Keratinocyte (primary cell): Measurements from ENCODE around the gene UFD1. TPM values are rescaled to one million over a fixed set of nuclear protein-coding genes. Genes with fewer than 3 reads are reported as not detected.

ENCODE experiments used
- DNase-seq: peaks from one replicate; pipeline ENCODE4 v3.0.0-alpha.2; 2011; ENCODE audit warnings: low read depth, missing footprints, low spot score
- FAIRE-seq: peaks from 2 replicates; lab custom pipeline; 2011; peaks lifted over from hg19 to GRCh38; lab: Jason Lieb, UNC
- H2AFZ ChIP-seq: 2 replicates; pipeline ENCODE4 v1.6.0; 2012; ENCODE audit warnings: low read length, control low read depth, inconsistent platforms; ENCODE audit not compliant: control insufficient read depth
- H3K27ac ChIP-seq: 2 replicates; pipeline ENCODE4 v1.5.1; 2011; ENCODE audit warnings: low read length; ENCODE audit not compliant: control insufficient read depth, insufficient read depth
- H3K27me3 ChIP-seq: 3 replicates; pipeline ENCODE4 v1.6.0; 2011; ENCODE audit warnings: low read length; ENCODE audit not compliant: control insufficient read depth, insufficient read depth; ENCODE audit errors: extremely low read depth
- H3K36me3 ChIP-seq, 2 experiments: 2 replicates in 1 of 2; 3 replicates in 1 of 2; pipeline ENCODE4 v1.5.1; 2011; ENCODE audit warnings: low read length in 2 of 2, mild to moderate bottlenecking in 1 of 2; ENCODE audit not compliant: control insufficient read depth in 2 of 2, insufficient read depth in 2 of 2; ENCODE audit errors: extremely low read depth in 1 of 2
- H3K4me1 ChIP-seq: 3 replicates; pipeline ENCODE4 v1.5.1; 2011; ENCODE audit warnings: low read length; ENCODE audit not compliant: control insufficient read depth, insufficient read depth; ENCODE audit errors: extremely low read depth
- H3K4me2 ChIP-seq: 3 replicates; pipeline ENCODE4 v1.6.0; 2011; ENCODE audit warnings: low read depth, low read length; ENCODE audit not compliant: control insufficient read depth, insufficient read depth; ENCODE audit errors: extremely low read depth
- H3K4me3 ChIP-seq, 3 experiments: fragments of 200-600 bp in 1 of 3; sonication (generic) in 1 of 3; 2 replicates in 2 of 3; 3 replicates in 1 of 3; pipeline ENCODE4 v1.5.1; 2011 to 2016; ENCODE audit warnings: low read length in 3 of 3, mild to moderate bottlenecking in 3 of 3, control low read depth in 2 of 3, inconsistent platforms in 1 of 3, low read depth in 1 of 3, mixed read lengths in 1 of 3, mixed run types in 1 of 3, moderate library complexity in 1 of 3; ENCODE audit not compliant: control insufficient read depth in 2 of 3, insufficient read depth in 2 of 3; ENCODE audit errors: extremely low read depth in 1 of 3
- H3K79me2 ChIP-seq: 2 replicates; pipeline ENCODE4 v1.6.0; 2012; ENCODE audit warnings: low read length; ENCODE audit not compliant: control insufficient read depth, insufficient read depth
- H3K9ac ChIP-seq: 3 replicates; pipeline ENCODE4 v1.6.0; 2011; ENCODE audit warnings: low read length; ENCODE audit not compliant: control insufficient read depth, insufficient read depth; ENCODE audit errors: extremely low read depth
- H3K9me1 ChIP-seq: 3 replicates; pipeline ENCODE4 v1.6.0; 2011; ENCODE audit warnings: low read length; ENCODE audit not compliant: control insufficient read depth, insufficient read depth; ENCODE audit errors: extremely low read depth
- H3K9me3 ChIP-seq: 2 replicates; pipeline ENCODE4 v1.5.1; 2012; ENCODE audit warnings: low read depth, low read length; ENCODE audit not compliant: control insufficient read depth
- H4K20me1 ChIP-seq: 3 replicates; pipeline ENCODE4 v1.6.0; 2011; ENCODE audit warnings: low read length; ENCODE audit not compliant: control insufficient read depth, insufficient read depth; ENCODE audit errors: extremely low read depth
- EZH2 ChIP-seq: IDR thresholded peaks from one replicate; pipeline ENCODE4 v1.6.1; 2012; ENCODE audit warnings: inconsistent platforms, mild to moderate bottlenecking, low read length, moderate library complexity
- dilution Hi-C: fragments of 300-500 bp; cut with MboI; formaldehyde crosslinking; loops from one replicate; pipeline ENCODE4 v1.7.0; 2020; ENCODE audit warnings: low sequenced_read_pairs; ENCODE audit not compliant: extremely low pct_ligation_motif_present
- polyA plus RNA-seq, 5 experiments: library from polyadenylated mRNA; depleted of rRNA in 3 of 5; stranded (reverse) in 3 of 5; stranded (forward) in 1 of 5; unstranded in 1 of 5; fragments of >200 nt; gene quantifications; 1 replicate in 1 of 5; 2 replicates in 3 of 5; 3 replicates in 1 of 5; pipeline versions ENCODE4 v1.2.1 to v1.2.3, GENCODE V29; 2011 to 2012; ENCODE audit warnings: missing spikeins in 2 of 5, low read depth in 1 of 5, low replicate concordance in 1 of 5
- TF ChIP-seq, protein P1 (sequence below), 3 experiments: IDR thresholded peaks in 1 of 3; conservative IDR thresholded peaks in 1 of 3; optimal IDR thresholded peaks in 1 of 3; 2 replicates in 2 of 3; 3 replicates in 1 of 3; pipeline versions ENCODE3 to v1.5.1; 2011; ENCODE audit warnings: low read length in 3 of 3, mild to moderate bottlenecking in 3 of 3, moderate library complexity in 2 of 3, control low read depth in 1 of 3, inconsistent platforms in 1 of 3; ENCODE audit not compliant: insufficient read depth in 2 of 3; ENCODE audit errors: extremely low read depth in 1 of 3

UFD1 gene
- polyA plus RNA-seq, 1 donor (not counting 4 experiments of a cell fraction or from before 2014, with no cell fraction given), result 145 TPM

DNA sequence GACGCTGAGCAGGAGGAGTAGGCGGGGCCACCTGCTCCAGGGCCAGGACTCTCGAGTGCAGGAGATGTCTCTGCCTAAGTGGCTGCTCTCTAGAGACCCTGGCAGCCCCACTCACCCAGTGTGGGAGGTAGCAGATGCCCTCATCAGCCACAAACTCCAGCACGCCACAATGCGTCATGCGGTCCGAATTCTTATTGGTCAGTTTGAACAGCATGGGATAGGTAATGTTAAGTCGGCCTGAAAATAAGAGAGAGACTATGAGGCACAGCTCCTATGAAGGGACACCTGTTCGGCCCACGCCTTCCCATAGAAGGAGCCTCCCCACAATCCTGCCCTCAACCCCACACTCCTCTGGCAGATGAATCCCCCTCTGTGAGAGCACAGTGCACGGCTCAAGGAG lies 7.4 kb downstream of the UFD1 start:
- H4K20me1 ChIP-seq, result peaks cover 3% of the 10 kb centered on the region
- peaks cover 34% of the 10 kb centered on the region for H3K79me2 ChIP-seq
- dilution Hi-C loops, result no loop called here

DNA sequence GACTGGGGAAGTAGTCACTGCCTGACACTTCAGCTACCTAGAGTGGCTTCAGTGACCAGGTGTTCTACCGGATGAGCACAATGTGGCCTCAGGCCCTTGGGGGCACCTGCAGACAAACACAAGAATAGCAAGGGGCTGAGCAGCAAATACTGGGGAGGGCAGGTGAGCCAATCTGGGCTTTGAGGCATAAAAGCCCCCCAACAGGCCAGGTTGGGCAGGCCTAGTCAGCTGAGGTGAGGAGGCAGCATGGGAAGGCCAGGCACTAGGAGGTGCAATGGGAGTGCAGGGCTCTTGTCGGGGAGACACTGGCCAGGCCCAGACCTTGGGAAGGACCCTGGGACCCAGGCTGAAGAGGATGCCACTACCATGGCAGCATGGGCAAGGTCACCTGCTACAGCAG lies 9.0 kb downstream of the UFD1 start:
- DNase-seq (no peak), FAIRE-seq (no peak)
- dilution Hi-C loops, result no loop called here
- no peaks in the 10 kb centered on the region for H3K9me3 ChIP-seq
- H4K20me1 ChIP-seq, result peaks cover 3% of the 10 kb centered on the region
- H3K27me3 ChIP-seq, result no peaks in the 10 kb centered on the region
- TF ChIP-seq, protein P1, sequence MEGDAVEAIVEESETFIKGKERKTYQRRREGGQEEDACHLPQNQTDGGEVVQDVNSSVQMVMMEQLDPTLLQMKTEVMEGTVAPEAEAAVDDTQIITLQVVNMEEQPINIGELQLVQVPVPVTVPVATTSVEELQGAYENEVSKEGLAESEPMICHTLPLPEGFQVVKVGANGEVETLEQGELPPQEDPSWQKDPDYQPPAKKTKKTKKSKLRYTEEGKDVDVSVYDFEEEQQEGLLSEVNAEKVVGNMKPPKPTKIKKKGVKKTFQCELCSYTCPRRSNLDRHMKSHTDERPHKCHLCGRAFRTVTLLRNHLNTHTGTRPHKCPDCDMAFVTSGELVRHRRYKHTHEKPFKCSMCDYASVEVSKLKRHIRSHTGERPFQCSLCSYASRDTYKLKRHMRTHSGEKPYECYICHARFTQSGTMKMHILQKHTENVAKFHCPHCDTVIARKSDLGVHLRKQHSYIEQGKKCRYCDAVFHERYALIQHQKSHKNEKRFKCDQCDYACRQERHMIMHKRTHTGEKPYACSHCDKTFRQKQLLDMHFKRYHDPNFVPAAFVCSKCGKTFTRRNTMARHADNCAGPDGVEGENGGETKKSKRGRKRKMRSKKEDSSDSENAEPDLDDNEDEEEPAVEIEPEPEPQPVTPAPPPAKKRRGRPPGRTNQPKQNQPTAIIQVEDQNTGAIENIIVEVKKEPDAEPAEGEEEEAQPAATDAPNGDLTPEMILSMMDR (optimal IDR thresholded peaks at IDR 0.05 in 1 of 3, IDR thresholded peaks at IDR 0.05 in 1 of 3, conservative IDR thresholded peaks at IDR 0.05 in 1 of 3; ENCODE audit: extremely low read depth in 1 of 3, insufficient read depth in 2 of 3, low read length in 3 of 3), result no peak
- no peak for TF ChIP-seq EZH2
- no peaks in the 10 kb centered on the region for H3K9me1 ChIP-seq
- peaks cover 19% of the 10 kb centered on the region for H3K79me2 ChIP-seq
- no peak overlapping the region for H3K4me2 ChIP-seq
- peaks cover 62 to 64% of the 10 kb centered on the region in 2 experiments for H3K36me3 ChIP-seq
- H3K27ac ChIP-seq, result no peak overlapping the region
- no peak overlapping the region for H2AFZ ChIP-seq
- no peak overlapping the region for H3K9ac ChIP-seq
- H3K4me3 ChIP-seq, result no peak overlapping the region
- H3K4me1 ChIP-seq, result no peaks in the 10 kb centered on the region

More for the DNA sequence above, 7.4 kb downstream of the UFD1 start:
- Histone ChIP-seq H3K4me2 (no peak overlapping the region), H3K27me3 (no peaks in the 10 kb centered on the region), H3K36me3 (peaks cover 57 to 58% of the 10 kb centered on the region in 2 experiments), H2AFZ (no peak overlapping the region), H3K9me1 (peaks cover 2% of the 10 kb centered on the region), H3K27ac (no peak overlapping the region), H3K9me3 (no peaks in the 10 kb centered on the region), H3K4me3 (no peak overlapping the region), H3K9ac (no peak overlapping the region), H3K4me1 (peaks cover 12% of the 10 kb centered on the region)
- FAIRE-seq (no peak), DNase-seq (no peak)
- TF ChIP-seq EZH2, result no peak
- TF ChIP-seq, protein P1 (optimal IDR thresholded peaks at IDR 0.05 in 1 of 3, IDR thresholded peaks at IDR 0.05 in 1 of 3, conservative IDR thresholded peaks at IDR 0.05 in 1 of 3; ENCODE audit: extremely low read depth in 1 of 3, insufficient read depth in 2 of 3, low read length in 3 of 3), result no peak
